ENCODE results near the gene TMC2.

The TMC2 gene

GRCh38 chr20:2578475-2579192 is 42.3 kb downstream of the TMC2 start:
- no peak for DNase-seq

GRCh38 chr20:2585811-2586210 is 49.4 kb downstream of the TMC2 start:
- DNase-seq = no peak

- no peak for DNase-seq
These were observed 57.4 kb downstream of the TMC2 start for GRCh38 chr20:2593756-2594155.

GRCh38 chr20:2595076-2595475 is 58.7 kb downstream of the TMC2 start:
- DNase-seq = no peak

- no peak for DNase-seq
These were observed 60.4 kb downstream of the TMC2 start for GRCh38 chr20:2596673-2597279.

- DNase-seq = no peak
These were observed 63.1 kb downstream of the TMC2 start for GRCh38 chr20:2599288-2600006.

GRCh38 chr20:2602046-2602735 is 65.8 kb downstream of the TMC2 start:
- peak; percentile 20 for DNase-seq

- DNase-seq = no peak
These were observed 66.4 kb downstream of the TMC2 start for GRCh38 chr20:2602746-2603145.

GRCh38 chr20:2603816-2604505 is 67.6 kb downstream of the TMC2 start:
- peak; percentile 38 for DNase-seq

GRCh38 chr20:2604506-2604835 is 68.1 kb downstream of the TMC2 start:
- peak; percentile 47 for DNase-seq

- DNase-seq = no peak
These were observed 70.2 kb downstream of the TMC2 start for GRCh38 chr20:2606507-2607006.

- DNase-seq = no peak
These were observed 74.0 kb downstream of the TMC2 start for GRCh38 chr20:2610326-2610725.

GRCh38 chr20:2610941-2611720 is 74.8 kb downstream of the TMC2 start:
- no peak for DNase-seq

- DNase-seq = no peak
These were observed 75.7 kb downstream of the TMC2 start for GRCh38 chr20:2612073-2612472.

GRCh38 chr20:2616634-2617033 is 80.3 kb downstream of the TMC2 start:
- DNase-seq = no peak

- no peak for DNase-seq
These were observed 80.8 kb downstream of the TMC2 start for GRCh38 chr20:2617099-2617714.

GRCh38 chr20:2618815-2619214 is 82.4 kb downstream of the TMC2 start:
- DNase-seq = no peak

GRCh38 chr20:2619337-2619736 is 83.0 kb downstream of the TMC2 start:
- DNase-seq = no peak

- no peak for DNase-seq
These were observed 83.7 kb downstream of the TMC2 start for GRCh38 chr20:2619961-2620595.

GRCh38 chr20:2624190-2624589 is 87.8 kb downstream of the TMC2 start:
- DNase-seq = no peak

GRCh38 chr20:2625062-2625461 is 88.7 kb downstream of the TMC2 start:
- no peak for DNase-seq
